HEK293T (cell line): Measurements from ENCODE around the gene EGLN3.

ENCODE experiments used
- CTCF ChIA-PET: fragments of 350-600 bp; formaldehyde crosslinking; extraction: SDS; loops from one replicate; lab custom pipeline; 2021; ENCODE audit warnings: antibody characterized with exemption, inconsistent platforms; lab: Yijun Ruan, JAX
- POLR2A ChIA-PET: fragments of 350-600 bp; formaldehyde crosslinking; extraction: SDS; loops from one replicate; lab custom pipeline; 2020; ENCODE audit warnings: antibody characterized with exemption, inconsistent platforms; lab: Yijun Ruan, JAX
- DNase-seq: peaks from one replicate; pipeline ENCODE4 v3.0.0; 2012; ENCODE audit warnings: mixed read lengths; ENCODE audit errors: extremely low spot score
- ARNT ChIP-seq: fragments of 450-650 bp; IDR thresholded peaks from 2 replicates; pipeline ENCODE4 v1.6.1; 2017; ENCODE audit warnings: mild to moderate bottlenecking
- BHLHE40 ChIP-seq: fragments of 450-650 bp; IDR thresholded peaks from 2 replicates; pipeline ENCODE4 v1.6.1; 2016; ENCODE audit warnings: mild to moderate bottlenecking, moderate library complexity, borderline replicate concordance
- CTBP1 ChIP-seq: fragments of 450-650 bp; IDR thresholded peaks from 2 replicates; pipeline ENCODE4 v1.6.1; 2016; ENCODE audit warnings: borderline replicate concordance
- ELF4 ChIP-seq: fragments of 450-650 bp; IDR thresholded peaks from 2 replicates; pipeline ENCODE4 v1.6.1; 2017; ENCODE audit warnings: antibody characterized with exemption
- FOXA1 ChIP-seq: fragments of 450-650 bp; IDR thresholded peaks from 2 replicates; pipeline ENCODE4 v1.6.1; 2016; ENCODE audit warnings: mild to moderate bottlenecking
- FOXK2 ChIP-seq: fragments of 450-650 bp; IDR thresholded peaks from 2 replicates; pipeline ENCODE4 v1.6.1; 2016; ENCODE audit warnings: mild to moderate bottlenecking
- FOXM1 ChIP-seq: fragments of 450-650 bp; IDR thresholded peaks from 2 replicates; pipeline ENCODE4 v1.6.1; 2017; ENCODE audit warnings: mild to moderate bottlenecking, borderline replicate concordance
- HDGF ChIP-seq: fragments of 450-650 bp; IDR thresholded peaks from 2 replicates; pipeline ENCODE4 v1.6.1; 2017; ENCODE audit warnings: antibody characterized with exemption, borderline replicate concordance
- L3MBTL2 ChIP-seq: fragments of 450-650 bp; conservative IDR thresholded peaks from 2 replicates; pipeline ENCODE4 v1.6.1; 2016; ENCODE audit warnings: mild to moderate bottlenecking
- LEF1 ChIP-seq: fragments of 450-650 bp; IDR thresholded peaks from 2 replicates; pipeline ENCODE4 v1.6.1; 2017; ENCODE audit warnings: mild to moderate bottlenecking, borderline replicate concordance
- NFRKB ChIP-seq: fragments of 450-650 bp; IDR thresholded peaks from 2 replicates; pipeline ENCODE4 v1.6.1; 2016; ENCODE audit warnings: mild to moderate bottlenecking, moderate library complexity
- PKNOX1 ChIP-seq: fragments of 450-650 bp; IDR thresholded peaks from 2 replicates; pipeline ENCODE4 v1.6.1; 2016
- SP1 ChIP-seq: fragments of 450-650 bp; IDR thresholded peaks from 2 replicates; pipeline ENCODE4 v1.6.1; 2017
- SUZ12 ChIP-seq: fragments of 450-650 bp; IDR thresholded peaks from 2 replicates; pipeline ENCODE4 v1.6.1; 2016; ENCODE audit warnings: mild to moderate bottlenecking
- TARDBP ChIP-seq: fragments of 450-650 bp; IDR thresholded peaks from 2 replicates; pipeline ENCODE4 v1.6.1; 2016
- ZNF384 ChIP-seq: fragments of 450-650 bp; IDR thresholded peaks from 2 replicates; pipeline ENCODE4 v1.6.1; 2016

EGLN3 gene

GRCh38 chr14:33940561-33941011 is 10.3 kb downstream of the EGLN3 start:
- no peak for DNase-seq
- ChIA-PET CTCF (interaction anchor here (0.6 kb wide), 1 partner anchor 158 kb away, joined by 3 read pairs; no protein-coding TSS in a partner anchor), POLR2A (interaction anchor here (0.9 kb wide), 1 partner anchor 38 kb away, joined by 3 read pairs; no protein-coding TSS in a partner anchor)
- TF ChIP-seq FOXM1 (no peak), LEF1 (no peak), NFRKB (no peak), SP1 (no peak), CTBP1 (no peak), ZNF384 (no peak), HDGF (no peak), L3MBTL2 (no peak), FOXK2 (no peak)

DNA sequence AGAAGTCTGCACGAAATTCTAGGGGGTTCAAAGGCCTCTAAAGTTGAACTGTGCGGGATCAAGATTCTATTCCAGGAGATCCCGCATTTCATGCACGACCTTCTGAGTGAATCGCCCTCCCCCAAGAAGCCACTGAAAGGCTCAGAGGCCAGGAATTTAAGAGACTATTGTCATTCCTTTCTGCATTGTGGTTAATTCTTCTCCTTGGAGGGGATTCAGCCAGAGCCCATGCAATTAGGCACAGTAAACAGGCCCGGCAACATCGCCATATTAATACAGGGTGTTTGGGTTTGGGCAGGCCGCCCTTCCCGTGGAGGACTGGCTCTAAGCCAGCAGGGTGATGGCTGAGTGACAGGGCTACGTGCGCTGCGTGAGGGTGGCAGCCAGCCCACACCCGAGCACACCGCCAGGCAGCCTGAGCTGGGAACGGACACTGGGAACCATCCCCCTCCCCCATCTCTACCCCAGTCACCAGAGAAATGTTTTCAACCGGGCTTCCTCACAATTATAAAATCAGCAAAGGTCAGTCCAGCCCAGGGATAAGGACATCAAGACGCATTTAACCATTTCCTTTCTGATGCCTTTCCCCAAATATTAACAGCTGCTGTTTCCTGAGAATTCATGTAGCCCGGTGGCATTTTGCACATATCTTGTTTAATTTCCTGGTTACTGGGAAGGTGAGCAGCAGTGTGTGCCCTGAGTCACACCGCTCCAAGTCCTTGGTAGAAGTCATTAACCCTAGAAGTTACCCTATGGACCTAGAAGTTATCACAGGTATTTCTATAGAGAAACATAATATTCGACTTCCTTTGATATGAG is 12.5 kb downstream of the EGLN3 start:
- DNase-seq = peak; percentile 64
- POLR2A ChIA-PET = interaction anchor here (1.0 to 1.2 kb wide), 2 partner anchors 12 to 158 kb away, joined by 3 to 4 read pairs; no protein-coding TSS in a partner anchor
- CTCF ChIA-PET = no interaction called here
- no peak for TF ChIP-seq FOXM1
- no peak for TF ChIP-seq ARNT
- no peak for TF ChIP-seq TARDBP
- TF ChIP-seq PKNOX1 = peak; percentile 97

- no peak for TF ChIP-seq BHLHE40
- no peak for TF ChIP-seq SP1
- no peak for TF ChIP-seq SUZ12
- no peak for TF ChIP-seq LEF1
- TF ChIP-seq HDGF = no peak
- no peak for TF ChIP-seq ARNT
- no peak for TF ChIP-seq ZNF384
- no peak for TF ChIP-seq FOXK2
- TF ChIP-seq PKNOX1 = no peak
- TF ChIP-seq FOXM1 = no peak
- TF ChIP-seq FOXA1 = no peak
- no peak for TF ChIP-seq CTBP1
- TF ChIP-seq TARDBP = no peak
- no peak for TF ChIP-seq NFRKB
- no peak for TF ChIP-seq L3MBTL2
- TF ChIP-seq ELF4 = no peak
- ChIA-PET POLR2A (no interaction called here), CTCF (interaction anchor here (0.6 to 0.9 kb wide), 2 partner anchors 8 to 14 kb away, joined by 3 to 8 read pairs; no protein-coding TSS in a partner anchor)
- no peak for DNase-seq
Measured at GRCh38 chr14:33936391-33936790, 14.5 kb downstream of the EGLN3 start.

GRCh38 chr14:33934938-33935337 is 15.9 kb downstream of the EGLN3 start:
- POLR2A ChIA-PET = interaction anchor here (1.3 kb wide), 1 partner anchor 125 kb away, joined by 4 read pairs; no protein-coding TSS in a partner anchor
- CTCF ChIA-PET = interaction anchor here (0.6 kb wide), 1 partner anchor 73 kb away, joined by 3 read pairs; no protein-coding TSS in a partner anchor
- DNase-seq = no peak
- TF ChIP-seq BHLHE40 (no peak), PKNOX1 (no peak), ZNF384 (no peak), SP1 (no peak), LEF1 (no peak), ELF4 (no peak), NFRKB (no peak), CTBP1 (no peak), ARNT (no peak), FOXM1 (no peak), TARDBP (no peak), FOXK2 (no peak)

DNA sequence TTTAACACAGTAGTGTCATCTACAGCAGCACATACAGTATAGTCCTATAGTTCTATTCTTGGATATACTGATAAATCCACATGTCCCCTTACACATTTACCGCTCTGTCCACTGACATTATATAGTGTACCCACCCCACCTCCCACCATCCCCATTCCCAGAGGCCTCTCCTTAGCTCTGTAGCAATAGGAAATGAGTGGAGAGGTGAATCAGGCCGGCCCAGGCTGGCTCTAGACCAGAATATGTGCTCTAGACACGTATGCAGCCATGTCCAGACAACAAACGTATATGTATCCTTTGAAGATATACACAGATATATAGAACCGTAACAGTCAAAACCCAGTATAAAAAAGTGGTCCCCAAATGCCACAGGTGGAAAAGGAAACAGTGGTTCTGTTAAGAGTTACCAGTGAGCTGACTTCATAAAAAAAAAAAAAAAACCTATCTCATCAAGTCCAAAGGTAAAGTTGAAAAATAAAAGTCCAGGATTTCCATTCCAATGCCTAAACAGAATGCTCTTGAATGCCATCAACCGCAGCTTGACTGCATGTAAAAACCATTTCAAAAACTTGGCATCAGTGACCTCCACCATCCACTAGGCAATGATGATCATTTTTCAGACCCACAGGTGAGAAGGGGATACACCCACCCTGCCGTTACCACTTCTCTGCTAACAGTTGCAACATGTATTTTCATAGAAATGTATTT is 16.7 kb downstream of the EGLN3 start:
- TF ChIP-seq SUZ12 (no peak), ARNT (no peak), FOXM1 (no peak), BHLHE40 (no peak)
- no peak for DNase-seq
- ChIA-PET CTCF (interaction anchor here (0.6 kb wide), 1 partner anchor 74 kb away, joined by 3 read pairs; no protein-coding TSS in a partner anchor), POLR2A (interaction anchor here (1.3 kb wide), 1 partner anchor 126 kb away, joined by 4 read pairs; no protein-coding TSS in a partner anchor)
